ENCODE measurements around the gene PSAPL1.

DNA sequence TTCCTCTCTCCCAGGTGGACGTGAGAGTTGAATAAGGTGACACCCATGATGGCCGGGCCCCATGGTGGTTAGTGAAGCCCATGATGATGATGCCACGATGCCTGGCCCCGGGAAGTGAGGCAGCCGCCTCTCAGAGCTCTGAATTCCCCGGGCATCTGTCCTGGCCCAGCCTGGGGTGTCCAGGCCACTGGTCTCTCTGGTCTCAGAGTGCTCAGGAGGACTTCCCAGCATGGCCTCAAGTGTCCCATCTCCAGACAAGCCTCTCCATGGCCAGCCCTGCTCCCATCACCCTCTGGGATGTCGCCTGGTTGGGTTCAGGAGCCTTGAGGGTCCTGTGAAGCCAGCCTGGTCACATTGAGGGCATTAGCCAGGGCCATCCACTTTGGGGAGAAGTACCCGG is 24.7 kb upstream of the PSAPL1 start:
- no peak for TF ChIP-seq EZH2 (IDR thresholded peaks at IDR 0.05; ENCODE audit: low read depth)
- TF ChIP-seq, protein P1, sequence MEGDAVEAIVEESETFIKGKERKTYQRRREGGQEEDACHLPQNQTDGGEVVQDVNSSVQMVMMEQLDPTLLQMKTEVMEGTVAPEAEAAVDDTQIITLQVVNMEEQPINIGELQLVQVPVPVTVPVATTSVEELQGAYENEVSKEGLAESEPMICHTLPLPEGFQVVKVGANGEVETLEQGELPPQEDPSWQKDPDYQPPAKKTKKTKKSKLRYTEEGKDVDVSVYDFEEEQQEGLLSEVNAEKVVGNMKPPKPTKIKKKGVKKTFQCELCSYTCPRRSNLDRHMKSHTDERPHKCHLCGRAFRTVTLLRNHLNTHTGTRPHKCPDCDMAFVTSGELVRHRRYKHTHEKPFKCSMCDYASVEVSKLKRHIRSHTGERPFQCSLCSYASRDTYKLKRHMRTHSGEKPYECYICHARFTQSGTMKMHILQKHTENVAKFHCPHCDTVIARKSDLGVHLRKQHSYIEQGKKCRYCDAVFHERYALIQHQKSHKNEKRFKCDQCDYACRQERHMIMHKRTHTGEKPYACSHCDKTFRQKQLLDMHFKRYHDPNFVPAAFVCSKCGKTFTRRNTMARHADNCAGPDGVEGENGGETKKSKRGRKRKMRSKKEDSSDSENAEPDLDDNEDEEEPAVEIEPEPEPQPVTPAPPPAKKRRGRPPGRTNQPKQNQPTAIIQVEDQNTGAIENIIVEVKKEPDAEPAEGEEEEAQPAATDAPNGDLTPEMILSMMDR (conservative IDR thresholded peaks at IDR 0.05) = no peak

All from PC-9 (cell line).